ENCODE measurements around the gene TXK. TPM values are rescaled to one million over a fixed set of nuclear protein-coding genes. Genes with fewer than 3 reads are reported as not detected.

The TXK gene
- total RNA-seq, 1 experiment from 2014 or later: 0.70 TPM

DNA sequence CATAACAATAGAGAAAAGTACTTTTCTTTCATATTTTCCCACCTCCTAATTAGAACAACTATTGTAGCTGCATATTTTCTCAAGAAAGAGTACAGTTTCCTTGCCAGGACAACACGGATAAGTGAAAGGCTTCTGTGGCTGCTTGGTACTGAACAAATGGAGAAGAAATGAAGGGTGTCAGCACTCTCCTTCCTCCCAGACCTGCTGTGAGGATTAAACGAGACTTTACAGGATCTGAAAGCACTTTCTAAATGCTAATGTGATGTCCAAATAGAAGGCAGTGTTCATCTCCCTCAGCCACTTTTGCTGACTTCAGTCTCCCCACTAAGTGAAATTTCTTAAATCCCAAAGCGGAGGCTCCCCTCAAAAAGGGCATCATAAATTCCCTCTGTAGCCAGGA is 103.6 kb downstream of the TXK start:
- TF ChIP-seq, protein P1, sequence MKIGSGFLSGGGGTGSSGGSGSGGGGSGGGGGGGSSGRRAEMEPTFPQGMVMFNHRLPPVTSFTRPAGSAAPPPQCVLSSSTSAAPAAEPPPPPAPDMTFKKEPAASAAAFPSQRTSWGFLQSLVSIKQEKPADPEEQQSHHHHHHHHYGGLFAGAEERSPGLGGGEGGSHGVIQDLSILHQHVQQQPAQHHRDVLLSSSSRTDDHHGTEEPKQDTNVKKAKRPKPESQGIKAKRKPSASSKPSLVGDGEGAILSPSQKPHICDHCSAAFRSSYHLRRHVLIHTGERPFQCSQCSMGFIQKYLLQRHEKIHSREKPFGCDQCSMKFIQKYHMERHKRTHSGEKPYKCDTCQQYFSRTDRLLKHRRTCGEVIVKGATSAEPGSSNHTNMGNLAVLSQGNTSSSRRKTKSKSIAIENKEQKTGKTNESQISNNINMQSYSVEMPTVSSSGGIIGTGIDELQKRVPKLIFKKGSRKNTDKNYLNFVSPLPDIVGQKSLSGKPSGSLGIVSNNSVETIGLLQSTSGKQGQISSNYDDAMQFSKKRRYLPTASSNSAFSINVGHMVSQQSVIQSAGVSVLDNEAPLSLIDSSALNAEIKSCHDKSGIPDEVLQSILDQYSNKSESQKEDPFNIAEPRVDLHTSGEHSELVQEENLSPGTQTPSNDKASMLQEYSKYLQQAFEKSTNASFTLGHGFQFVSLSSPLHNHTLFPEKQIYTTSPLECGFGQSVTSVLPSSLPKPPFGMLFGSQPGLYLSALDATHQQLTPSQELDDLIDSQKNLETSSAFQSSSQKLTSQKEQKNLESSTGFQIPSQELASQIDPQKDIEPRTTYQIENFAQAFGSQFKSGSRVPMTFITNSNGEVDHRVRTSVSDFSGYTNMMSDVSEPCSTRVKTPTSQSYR (CRISPR knock-in tag; IDR thresholded peaks at IDR 0.05): no peak
- TF ChIP-seq, protein P2, sequence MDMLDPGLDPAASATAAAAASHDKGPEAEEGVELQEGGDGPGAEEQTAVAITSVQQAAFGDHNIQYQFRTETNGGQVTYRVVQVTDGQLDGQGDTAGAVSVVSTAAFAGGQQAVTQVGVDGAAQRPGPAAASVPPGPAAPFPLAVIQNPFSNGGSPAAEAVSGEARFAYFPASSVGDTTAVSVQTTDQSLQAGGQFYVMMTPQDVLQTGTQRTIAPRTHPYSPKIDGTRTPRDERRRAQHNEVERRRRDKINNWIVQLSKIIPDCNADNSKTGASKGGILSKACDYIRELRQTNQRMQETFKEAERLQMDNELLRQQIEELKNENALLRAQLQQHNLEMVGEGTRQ (CRISPR knock-in tag; IDR thresholded peaks at IDR 0.05): no peak
- TF ChIP-seq ZNF317 (CRISPR knock-in tag; IDR thresholded peaks at IDR 0.05; ENCODE audit: borderline replicate concordance, low read depth) (no peak), JAZF1 (CRISPR knock-in tag; IDR thresholded peaks at IDR 0.05) (no peak), FOXJ3 (CRISPR knock-in tag; IDR thresholded peaks at IDR 0.05; ENCODE audit: borderline replicate concordance) (no peak), NR2C2 (CRISPR knock-in tag; IDR thresholded peaks at IDR 0.05) (no peak), TP53 (CRISPR knock-in tag; IDR thresholded peaks at IDR 0.05) (no peak), PRRX2 (CRISPR knock-in tag; IDR thresholded peaks at IDR 0.05) (no peak), NFE2L1 (CRISPR knock-in tag; IDR thresholded peaks at IDR 0.05) (no peak), NFYB (CRISPR knock-in tag; conservative IDR thresholded peaks at IDR 0.05; ENCODE audit: low read depth) (no peak), KAT7 (CRISPR knock-in tag; IDR thresholded peaks at IDR 0.05; ENCODE audit: borderline replicate concordance) (no peak)
- TF ChIP-seq, protein P3, sequence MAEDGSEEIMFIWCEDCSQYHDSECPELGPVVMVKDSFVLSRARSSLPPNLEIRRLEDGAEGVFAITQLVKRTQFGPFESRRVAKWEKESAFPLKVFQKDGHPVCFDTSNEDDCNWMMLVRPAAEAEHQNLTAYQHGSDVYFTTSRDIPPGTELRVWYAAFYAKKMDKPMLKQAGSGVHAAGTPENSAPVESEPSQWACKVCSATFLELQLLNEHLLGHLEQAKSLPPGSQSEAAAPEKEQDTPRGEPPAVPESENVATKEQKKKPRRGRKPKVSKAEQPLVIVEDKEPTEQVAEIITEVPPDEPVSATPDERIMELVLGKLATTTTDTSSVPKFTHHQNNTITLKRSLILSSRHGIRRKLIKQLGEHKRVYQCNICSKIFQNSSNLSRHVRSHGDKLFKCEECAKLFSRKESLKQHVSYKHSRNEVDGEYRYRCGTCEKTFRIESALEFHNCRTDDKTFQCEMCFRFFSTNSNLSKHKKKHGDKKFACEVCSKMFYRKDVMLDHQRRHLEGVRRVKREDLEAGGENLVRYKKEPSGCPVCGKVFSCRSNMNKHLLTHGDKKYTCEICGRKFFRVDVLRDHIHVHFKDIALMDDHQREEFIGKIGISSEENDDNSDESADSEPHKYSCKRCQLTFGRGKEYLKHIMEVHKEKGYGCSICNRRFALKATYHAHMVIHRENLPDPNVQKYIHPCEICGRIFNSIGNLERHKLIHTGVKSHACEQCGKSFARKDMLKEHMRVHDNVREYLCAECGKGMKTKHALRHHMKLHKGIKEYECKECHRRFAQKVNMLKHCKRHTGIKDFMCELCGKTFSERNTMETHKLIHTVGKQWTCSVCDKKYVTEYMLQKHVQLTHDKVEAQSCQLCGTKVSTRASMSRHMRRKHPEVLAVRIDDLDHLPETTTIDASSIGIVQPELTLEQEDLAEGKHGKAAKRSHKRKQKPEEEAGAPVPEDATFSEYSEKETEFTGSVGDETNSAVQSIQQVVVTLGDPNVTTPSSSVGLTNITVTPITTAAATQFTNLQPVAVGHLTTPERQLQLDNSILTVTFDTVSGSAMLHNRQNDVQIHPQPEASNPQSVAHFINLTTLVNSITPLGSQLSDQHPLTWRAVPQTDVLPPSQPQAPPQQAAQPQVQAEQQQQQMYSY (CRISPR knock-in tag; IDR thresholded peaks at IDR 0.05): no peak
- TF ChIP-seq, protein P4, sequence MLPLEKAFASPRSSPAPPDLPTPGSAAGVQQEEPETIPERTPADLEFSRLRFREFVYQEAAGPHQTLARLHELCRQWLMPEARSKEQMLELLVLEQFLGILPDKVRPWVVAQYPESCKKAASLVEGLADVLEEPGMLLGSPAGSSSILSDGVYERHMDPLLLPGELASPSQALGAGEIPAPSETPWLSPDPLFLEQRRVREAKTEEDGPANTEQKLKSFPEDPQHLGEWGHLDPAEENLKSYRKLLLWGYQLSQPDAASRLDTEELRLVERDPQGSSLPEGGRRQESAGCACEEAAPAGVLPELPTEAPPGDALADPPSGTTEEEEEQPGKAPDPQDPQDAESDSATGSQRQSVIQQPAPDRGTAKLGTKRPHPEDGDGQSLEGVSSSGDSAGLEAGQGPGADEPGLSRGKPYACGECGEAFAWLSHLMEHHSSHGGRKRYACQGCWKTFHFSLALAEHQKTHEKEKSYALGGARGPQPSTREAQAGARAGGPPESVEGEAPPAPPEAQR (CRISPR knock-in tag; IDR thresholded peaks at IDR 0.05): no peak
- TF ChIP-seq, protein P5, sequence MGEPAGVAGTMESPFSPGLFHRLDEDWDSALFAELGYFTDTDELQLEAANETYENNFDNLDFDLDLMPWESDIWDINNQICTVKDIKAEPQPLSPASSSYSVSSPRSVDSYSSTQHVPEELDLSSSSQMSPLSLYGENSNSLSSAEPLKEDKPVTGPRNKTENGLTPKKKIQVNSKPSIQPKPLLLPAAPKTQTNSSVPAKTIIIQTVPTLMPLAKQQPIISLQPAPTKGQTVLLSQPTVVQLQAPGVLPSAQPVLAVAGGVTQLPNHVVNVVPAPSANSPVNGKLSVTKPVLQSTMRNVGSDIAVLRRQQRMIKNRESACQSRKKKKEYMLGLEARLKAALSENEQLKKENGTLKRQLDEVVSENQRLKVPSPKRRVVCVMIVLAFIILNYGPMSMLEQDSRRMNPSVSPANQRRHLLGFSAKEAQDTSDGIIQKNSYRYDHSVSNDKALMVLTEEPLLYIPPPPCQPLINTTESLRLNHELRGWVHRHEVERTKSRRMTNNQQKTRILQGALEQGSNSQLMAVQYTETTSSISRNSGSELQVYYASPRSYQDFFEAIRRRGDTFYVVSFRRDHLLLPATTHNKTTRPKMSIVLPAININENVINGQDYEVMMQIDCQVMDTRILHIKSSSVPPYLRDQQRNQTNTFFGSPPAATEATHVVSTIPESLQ (CRISPR knock-in tag; IDR thresholded peaks at IDR 0.05): no peak
- TF ChIP-seq, protein P6, sequence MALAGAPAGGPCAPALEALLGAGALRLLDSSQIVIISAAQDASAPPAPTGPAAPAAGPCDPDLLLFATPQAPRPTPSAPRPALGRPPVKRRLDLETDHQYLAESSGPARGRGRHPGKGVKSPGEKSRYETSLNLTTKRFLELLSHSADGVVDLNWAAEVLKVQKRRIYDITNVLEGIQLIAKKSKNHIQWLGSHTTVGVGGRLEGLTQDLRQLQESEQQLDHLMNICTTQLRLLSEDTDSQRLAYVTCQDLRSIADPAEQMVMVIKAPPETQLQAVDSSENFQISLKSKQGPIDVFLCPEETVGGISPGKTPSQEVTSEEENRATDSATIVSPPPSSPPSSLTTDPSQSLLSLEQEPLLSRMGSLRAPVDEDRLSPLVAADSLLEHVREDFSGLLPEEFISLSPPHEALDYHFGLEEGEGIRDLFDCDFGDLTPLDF (CRISPR knock-in tag; IDR thresholded peaks at IDR 0.05): no peak
- TF ChIP-seq, protein P7, sequence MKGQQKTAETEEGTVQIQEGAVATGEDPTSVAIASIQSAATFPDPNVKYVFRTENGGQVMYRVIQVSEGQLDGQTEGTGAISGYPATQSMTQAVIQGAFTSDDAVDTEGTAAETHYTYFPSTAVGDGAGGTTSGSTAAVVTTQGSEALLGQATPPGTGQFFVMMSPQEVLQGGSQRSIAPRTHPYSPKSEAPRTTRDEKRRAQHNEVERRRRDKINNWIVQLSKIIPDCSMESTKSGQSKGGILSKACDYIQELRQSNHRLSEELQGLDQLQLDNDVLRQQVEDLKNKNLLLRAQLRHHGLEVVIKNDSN (CRISPR knock-in tag; IDR thresholded peaks at IDR 0.05): no peak
- TF ChIP-seq, protein P8, sequence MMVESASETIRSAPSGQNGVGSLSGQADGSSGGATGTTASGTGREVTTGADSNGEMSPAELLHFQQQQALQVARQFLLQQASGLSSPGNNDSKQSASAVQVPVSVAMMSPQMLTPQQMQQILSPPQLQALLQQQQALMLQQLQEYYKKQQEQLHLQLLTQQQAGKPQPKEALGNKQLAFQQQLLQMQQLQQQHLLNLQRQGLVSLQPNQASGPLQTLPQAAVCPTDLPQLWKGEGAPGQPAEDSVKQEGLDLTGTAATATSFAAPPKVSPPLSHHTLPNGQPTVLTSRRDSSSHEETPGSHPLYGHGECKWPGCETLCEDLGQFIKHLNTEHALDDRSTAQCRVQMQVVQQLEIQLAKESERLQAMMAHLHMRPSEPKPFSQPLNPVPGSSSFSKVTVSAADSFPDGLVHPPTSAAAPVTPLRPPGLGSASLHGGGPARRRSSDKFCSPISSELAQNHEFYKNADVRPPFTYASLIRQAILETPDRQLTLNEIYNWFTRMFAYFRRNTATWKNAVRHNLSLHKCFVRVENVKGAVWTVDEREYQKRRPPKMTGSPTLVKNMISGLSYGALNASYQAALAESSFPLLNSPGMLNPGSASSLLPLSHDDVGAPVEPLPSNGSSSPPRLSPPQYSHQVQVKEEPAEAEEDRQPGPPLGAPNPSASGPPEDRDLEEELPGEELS (CRISPR knock-in tag; IDR thresholded peaks at IDR 0.05): no peak
- TF ChIP-seq, protein P9, sequence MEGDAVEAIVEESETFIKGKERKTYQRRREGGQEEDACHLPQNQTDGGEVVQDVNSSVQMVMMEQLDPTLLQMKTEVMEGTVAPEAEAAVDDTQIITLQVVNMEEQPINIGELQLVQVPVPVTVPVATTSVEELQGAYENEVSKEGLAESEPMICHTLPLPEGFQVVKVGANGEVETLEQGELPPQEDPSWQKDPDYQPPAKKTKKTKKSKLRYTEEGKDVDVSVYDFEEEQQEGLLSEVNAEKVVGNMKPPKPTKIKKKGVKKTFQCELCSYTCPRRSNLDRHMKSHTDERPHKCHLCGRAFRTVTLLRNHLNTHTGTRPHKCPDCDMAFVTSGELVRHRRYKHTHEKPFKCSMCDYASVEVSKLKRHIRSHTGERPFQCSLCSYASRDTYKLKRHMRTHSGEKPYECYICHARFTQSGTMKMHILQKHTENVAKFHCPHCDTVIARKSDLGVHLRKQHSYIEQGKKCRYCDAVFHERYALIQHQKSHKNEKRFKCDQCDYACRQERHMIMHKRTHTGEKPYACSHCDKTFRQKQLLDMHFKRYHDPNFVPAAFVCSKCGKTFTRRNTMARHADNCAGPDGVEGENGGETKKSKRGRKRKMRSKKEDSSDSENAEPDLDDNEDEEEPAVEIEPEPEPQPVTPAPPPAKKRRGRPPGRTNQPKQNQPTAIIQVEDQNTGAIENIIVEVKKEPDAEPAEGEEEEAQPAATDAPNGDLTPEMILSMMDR (IDR thresholded peaks at IDR 0.05): no peak
- H3K27me3 Mint-ChIP-seq (ENCODE audit: low read depth): no peaks in the 10 kb centered on the region
- peaks cover 10% of the 10 kb centered on the region for H3K36me3 Mint-ChIP-seq
- peak; percentile 53 for ATAC-seq
- CTCF ChIA-PET: interaction anchor here (0.9 to 1.1 kb wide), 2 partner anchors 15 to 57 kb away, joined by 3 read pairs; no protein-coding TSS in a partner anchor
- no peak overlapping the region for H3K4me3 Mint-ChIP-seq
- peak overlapping the region; percentile 60 for H3K27ac Mint-ChIP-seq
- peaks cover 34% of the 10 kb centered on the region for H3K4me1 Mint-ChIP-seq
- DNase-seq (ENCODE audit: low spot score): no peak
- H3K9me3 Mint-ChIP-seq: no peaks in the 10 kb centered on the region
- POLR2A ChIA-PET: no interaction called here
